ENCODE measurements around the gene MLANA. TPM values are rescaled to one million over a fixed set of nuclear protein-coding genes. Genes with fewer than 3 reads are reported as not detected.

MLANA gene
- total and polyA plus RNA-seq, 4 donors: 0.05 to 0.29 (median 0.16) TPM

DNA sequence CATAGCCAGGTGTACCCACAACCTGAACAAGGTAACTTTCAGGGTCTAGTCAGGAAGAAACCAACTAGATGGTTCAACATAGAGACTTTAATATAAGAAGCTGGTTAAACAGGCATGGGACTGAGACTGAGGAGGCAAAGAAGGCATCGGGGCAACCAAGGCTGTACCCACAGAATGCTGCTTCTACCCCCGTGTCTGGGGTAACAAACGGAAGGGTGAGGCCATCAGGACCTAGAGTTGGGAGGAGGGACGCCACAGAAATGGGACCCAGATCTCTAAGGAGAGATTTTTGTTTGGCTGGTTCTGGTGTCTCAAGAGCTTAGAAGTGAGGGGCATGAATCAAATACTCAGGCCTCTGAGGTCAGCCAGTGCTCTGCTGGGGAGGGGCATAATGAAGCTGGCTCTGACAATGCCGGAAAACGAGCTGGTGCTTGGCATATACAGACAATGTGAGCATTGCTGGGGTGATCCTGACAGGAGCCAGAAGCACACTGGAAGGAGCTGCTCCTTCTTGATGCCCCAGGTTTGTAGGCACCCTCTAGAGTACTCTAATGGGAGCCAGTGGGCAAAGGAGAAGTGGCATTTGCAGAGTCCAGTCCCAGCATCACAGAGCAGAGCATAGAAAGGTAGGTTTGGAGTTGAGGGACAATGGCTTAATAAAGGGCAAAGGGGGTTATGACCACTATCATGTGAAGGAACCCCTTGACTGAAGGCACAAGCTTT, 3.7 kb downstream of the MLANA start:
- H3K36me3 ChIP-seq (ENCODE audit: control insufficient read depth in 4 of 4, insufficient read depth in 3 of 4, low read depth in 1 of 4, low read length in 3 of 4): peaks cover 0 to 4% (median 0%) of the 10 kb centered on the region in 4 donors
- no peak for TF ChIP-seq NR2F2 (IDR thresholded peaks at IDR 0.05)
- no peak for TF ChIP-seq RXRA (IDR thresholded peaks at IDR 0.05)
- no peak for TF ChIP-seq SP1 (IDR thresholded peaks at IDR 0.05)
- no peak for TF ChIP-seq HNF4G (IDR thresholded peaks at IDR 0.05)
- no peak for TF ChIP-seq FOXA1 (IDR thresholded peaks at IDR 0.05)
- TF ChIP-seq EGR1 (IDR thresholded peaks at IDR 0.05; ENCODE audit: low read depth in 2 of 2): no peak
- TF ChIP-seq YY1 (IDR thresholded peaks at IDR 0.05): no peak
- no peak overlapping the region for H3K27ac ChIP-seq (ENCODE audit: low read depth in 1 of 2, low read length in 2 of 2)
- H3K27me3 ChIP-seq (ENCODE audit: control insufficient read depth in 4 of 4, insufficient read depth in 4 of 4, low read length in 3 of 4): no peaks in the 10 kb centered on the region
- H3K4me3 ChIP-seq (ENCODE audit: low read depth in 1 of 3, low read length in 3 of 3): peak overlapping the region in 1 of 3 donors; percentile 9
- H3K4me1 ChIP-seq (ENCODE audit: control insufficient read depth in 4 of 4, insufficient read depth in 4 of 4, low read length in 3 of 4): peaks cover 3 to 17% (median 8%) of the 10 kb centered on the region in 4 donors
- 89% methylated on average over 6 of the region's 6 CpGs for WGBS
- DNase-seq (ENCODE audit: low spot score): no peak
- no peaks in the 10 kb centered on the region for H3K9me3 ChIP-seq (ENCODE audit: control insufficient read depth in 4 of 4, low read length in 3 of 4)
- no peak overlapping the region for H3K9ac ChIP-seq (ENCODE audit: low read depth in 1 of 2, low read length in 2 of 2)

DNA sequence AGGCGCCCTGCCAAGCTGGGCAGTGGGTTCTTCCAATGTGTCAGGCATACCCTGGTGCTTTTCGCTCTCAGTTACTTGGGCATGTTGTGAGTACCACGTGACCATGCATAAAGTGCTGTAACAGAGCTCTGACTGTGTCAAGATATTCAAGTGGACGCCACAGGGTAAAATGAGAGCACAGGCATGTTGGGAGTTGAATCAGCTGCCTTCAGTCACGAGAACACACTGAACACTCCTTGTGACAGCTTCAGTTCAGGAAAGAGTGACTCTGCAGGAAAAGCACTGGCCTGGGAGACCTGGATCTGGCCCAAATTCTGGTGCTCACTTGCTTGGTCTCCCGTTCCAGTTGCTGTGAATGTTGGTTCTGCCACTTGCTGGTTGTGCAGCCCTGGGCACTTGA, 5.1 kb downstream of the MLANA start:
- Histone ChIP-seq H3K27me3 (ENCODE audit: control insufficient read depth in 4 of 4, insufficient read depth in 4 of 4, low read length in 3 of 4) (no peaks in the 10 kb centered on the region), H3K4me3 (ENCODE audit: low read depth in 1 of 3, low read length in 3 of 3) (no peak overlapping the region), H3K27ac (ENCODE audit: low read depth in 1 of 2, low read length in 2 of 2) (no peak overlapping the region), H3K9me3 (ENCODE audit: control insufficient read depth in 4 of 4, low read length in 3 of 4) (no peaks in the 10 kb centered on the region), H3K4me1 (ENCODE audit: control insufficient read depth in 4 of 4, insufficient read depth in 4 of 4, low read length in 3 of 4) (peaks cover 3 to 17% (median 8%) of the 10 kb centered on the region in 4 donors), H3K36me3 (ENCODE audit: control insufficient read depth in 4 of 4, insufficient read depth in 3 of 4, low read depth in 1 of 4, low read length in 3 of 4) (peaks cover 0 to 4% (median 0%) of the 10 kb centered on the region in 4 donors), H3K9ac (ENCODE audit: low read depth in 1 of 2, low read length in 2 of 2) (no peak overlapping the region)
- no peak for DNase-seq (ENCODE audit: low spot score)
- TF ChIP-seq GABPA (IDR thresholded peaks at IDR 0.05 in 1 of 2, conservative IDR thresholded peaks at IDR 0.05 in 1 of 2): no peak
- TF ChIP-seq SP1 (IDR thresholded peaks at IDR 0.05): no peak
- TF ChIP-seq JUND (IDR thresholded peaks at IDR 0.05): no peak
- TF ChIP-seq, protein P1, sequence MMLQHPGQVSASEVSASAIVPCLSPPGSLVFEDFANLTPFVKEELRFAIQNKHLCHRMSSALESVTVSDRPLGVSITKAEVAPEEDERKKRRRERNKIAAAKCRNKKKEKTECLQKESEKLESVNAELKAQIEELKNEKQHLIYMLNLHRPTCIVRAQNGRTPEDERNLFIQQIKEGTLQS (IDR thresholded peaks at IDR 0.05): no peak
- TF ChIP-seq NR2F2 (IDR thresholded peaks at IDR 0.05): no peak
- no peak for TF ChIP-seq FOXA1 (IDR thresholded peaks at IDR 0.05)
- TF ChIP-seq YY1 (IDR thresholded peaks at IDR 0.05): no peak
- TF ChIP-seq TAF1 (conservative IDR thresholded peaks at IDR 0.05): no peak
- TF ChIP-seq, protein P2, sequence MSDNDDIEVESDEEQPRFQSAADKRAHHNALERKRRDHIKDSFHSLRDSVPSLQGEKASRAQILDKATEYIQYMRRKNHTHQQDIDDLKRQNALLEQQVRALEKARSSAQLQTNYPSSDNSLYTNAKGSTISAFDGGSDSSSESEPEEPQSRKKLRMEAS (IDR thresholded peaks at IDR 0.05): no peak
- no peak for TF ChIP-seq FOXA2 (IDR thresholded peaks at IDR 0.05)
- 84% methylated on average over 6 of the region's 6 CpGs for WGBS

DNA sequence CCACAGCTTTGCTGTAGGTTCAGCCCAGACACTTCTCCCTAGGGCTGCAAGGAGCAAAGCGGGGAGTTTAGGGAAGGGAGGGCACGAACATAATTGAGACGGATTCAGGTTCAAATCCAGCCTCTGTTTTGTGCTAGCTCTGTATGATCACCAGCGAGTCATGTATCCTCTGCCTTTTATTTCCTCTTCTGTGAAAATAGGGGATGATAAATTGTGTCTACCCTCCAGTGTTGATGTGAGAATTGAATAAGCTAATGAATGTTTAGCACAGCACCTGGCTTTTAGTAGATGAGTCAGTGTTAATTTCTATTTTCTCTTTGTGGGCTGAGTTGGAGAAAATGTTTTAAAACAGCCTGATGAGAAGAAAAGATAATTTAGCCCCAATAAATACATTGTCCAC, 6.2 kb downstream of the MLANA start:
- H3K4me1 ChIP-seq (ENCODE audit: control insufficient read depth in 4 of 4, insufficient read depth in 4 of 4, low read length in 3 of 4): peaks cover 3 to 17% (median 8%) of the 10 kb centered on the region in 4 donors
- 97% methylated on average over 4 of the region's 4 CpGs for WGBS
- H3K27ac ChIP-seq (ENCODE audit: low read depth in 1 of 2, low read length in 2 of 2): no peak overlapping the region
- no peak for DNase-seq (ENCODE audit: low spot score)
- H3K9ac ChIP-seq (ENCODE audit: low read depth in 1 of 2, low read length in 2 of 2): no peak overlapping the region
- no peaks in the 10 kb centered on the region for H3K9me3 ChIP-seq (ENCODE audit: control insufficient read depth in 4 of 4, low read length in 3 of 4)
- no peak overlapping the region for H3K4me3 ChIP-seq (ENCODE audit: low read depth in 1 of 3, low read length in 3 of 3)
- peaks cover 0 to 4% (median 0%) of the 10 kb centered on the region in 4 donors for H3K36me3 ChIP-seq (ENCODE audit: control insufficient read depth in 4 of 4, insufficient read depth in 3 of 4, low read depth in 1 of 4, low read length in 3 of 4)
- H3K27me3 ChIP-seq (ENCODE audit: control insufficient read depth in 4 of 4, insufficient read depth in 4 of 4, low read length in 3 of 4): no peaks in the 10 kb centered on the region
- TF ChIP-seq NR2F2 (IDR thresholded peaks at IDR 0.05): no peak
- TF ChIP-seq FOXA1 (IDR thresholded peaks at IDR 0.05): no peak

DNA sequence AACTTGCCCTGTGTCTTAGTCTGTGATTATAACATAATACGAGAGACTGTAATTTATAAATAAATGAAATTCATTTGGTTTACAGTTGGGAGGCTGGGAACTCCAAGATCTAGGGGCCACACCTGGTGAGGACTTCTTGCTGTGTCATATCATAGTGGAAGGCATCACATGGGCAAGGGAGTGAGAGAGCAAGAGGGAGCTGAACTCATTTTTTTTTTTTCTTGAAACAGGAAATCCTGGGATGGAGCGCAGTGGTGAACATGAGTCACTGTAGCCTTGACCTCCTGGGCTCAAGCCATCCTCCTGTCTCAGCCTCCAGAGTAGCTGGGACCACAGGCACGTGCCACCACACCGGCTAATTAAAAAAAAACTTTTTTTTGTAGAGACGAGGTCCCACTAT, 7.2 kb downstream of the MLANA start:
- Histone ChIP-seq H3K9me3 (ENCODE audit: control insufficient read depth in 4 of 4, low read length in 3 of 4) (no peaks in the 10 kb centered on the region), H3K4me3 (ENCODE audit: low read depth in 1 of 3, low read length in 3 of 3) (no peak overlapping the region), H3K9ac (ENCODE audit: low read depth in 1 of 2, low read length in 2 of 2) (no peak overlapping the region), H3K27me3 (ENCODE audit: control insufficient read depth in 4 of 4, insufficient read depth in 4 of 4, low read length in 3 of 4) (no peaks in the 10 kb centered on the region), H3K36me3 (ENCODE audit: control insufficient read depth in 4 of 4, insufficient read depth in 3 of 4, low read depth in 1 of 4, low read length in 3 of 4) (peaks cover 0 to 4% (median 0%) of the 10 kb centered on the region in 4 donors), H3K27ac (ENCODE audit: low read depth in 1 of 2, low read length in 2 of 2) (no peak overlapping the region), H3K4me1 (ENCODE audit: control insufficient read depth in 4 of 4, insufficient read depth in 4 of 4, low read length in 3 of 4) (peaks cover 3 to 17% (median 8%) of the 10 kb centered on the region in 4 donors)
- no peak for DNase-seq (ENCODE audit: low spot score)
- WGBS: 93% methylated on average over 5 of the region's 5 CpGs
- TF ChIP-seq, protein P1 (IDR thresholded peaks at IDR 0.05): no peak
- no peak for TF ChIP-seq HNF4A (conservative IDR thresholded peaks at IDR 0.05)
- no peak for TF ChIP-seq RAD21 (IDR thresholded peaks at IDR 0.05)
- no peak for TF ChIP-seq NR2F2 (IDR thresholded peaks at IDR 0.05)
- no peak for TF ChIP-seq RXRA (IDR thresholded peaks at IDR 0.05)
- TF ChIP-seq FOXA1 (IDR thresholded peaks at IDR 0.05): no peak
- no peak for TF ChIP-seq JUND (IDR thresholded peaks at IDR 0.05)
- TF ChIP-seq, protein P3, sequence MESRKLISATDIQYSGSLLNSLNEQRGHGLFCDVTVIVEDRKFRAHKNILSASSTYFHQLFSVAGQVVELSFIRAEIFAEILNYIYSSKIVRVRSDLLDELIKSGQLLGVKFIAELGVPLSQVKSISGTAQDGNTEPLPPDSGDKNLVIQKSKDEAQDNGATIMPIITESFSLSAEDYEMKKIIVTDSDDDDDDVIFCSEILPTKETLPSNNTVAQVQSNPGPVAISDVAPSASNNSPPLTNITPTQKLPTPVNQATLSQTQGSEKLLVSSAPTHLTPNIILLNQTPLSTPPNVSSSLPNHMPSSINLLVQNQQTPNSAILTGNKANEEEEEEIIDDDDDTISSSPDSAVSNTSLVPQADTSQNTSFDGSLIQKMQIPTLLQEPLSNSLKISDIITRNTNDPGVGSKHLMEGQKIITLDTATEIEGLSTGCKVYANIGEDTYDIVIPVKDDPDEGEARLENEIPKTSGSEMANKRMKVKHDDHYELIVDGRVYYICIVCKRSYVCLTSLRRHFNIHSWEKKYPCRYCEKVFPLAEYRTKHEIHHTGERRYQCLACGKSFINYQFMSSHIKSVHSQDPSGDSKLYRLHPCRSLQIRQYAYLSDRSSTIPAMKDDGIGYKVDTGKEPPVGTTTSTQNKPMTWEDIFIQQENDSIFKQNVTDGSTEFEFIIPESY (IDR thresholded peaks at IDR 0.05): no peak
- TF ChIP-seq, protein P4, sequence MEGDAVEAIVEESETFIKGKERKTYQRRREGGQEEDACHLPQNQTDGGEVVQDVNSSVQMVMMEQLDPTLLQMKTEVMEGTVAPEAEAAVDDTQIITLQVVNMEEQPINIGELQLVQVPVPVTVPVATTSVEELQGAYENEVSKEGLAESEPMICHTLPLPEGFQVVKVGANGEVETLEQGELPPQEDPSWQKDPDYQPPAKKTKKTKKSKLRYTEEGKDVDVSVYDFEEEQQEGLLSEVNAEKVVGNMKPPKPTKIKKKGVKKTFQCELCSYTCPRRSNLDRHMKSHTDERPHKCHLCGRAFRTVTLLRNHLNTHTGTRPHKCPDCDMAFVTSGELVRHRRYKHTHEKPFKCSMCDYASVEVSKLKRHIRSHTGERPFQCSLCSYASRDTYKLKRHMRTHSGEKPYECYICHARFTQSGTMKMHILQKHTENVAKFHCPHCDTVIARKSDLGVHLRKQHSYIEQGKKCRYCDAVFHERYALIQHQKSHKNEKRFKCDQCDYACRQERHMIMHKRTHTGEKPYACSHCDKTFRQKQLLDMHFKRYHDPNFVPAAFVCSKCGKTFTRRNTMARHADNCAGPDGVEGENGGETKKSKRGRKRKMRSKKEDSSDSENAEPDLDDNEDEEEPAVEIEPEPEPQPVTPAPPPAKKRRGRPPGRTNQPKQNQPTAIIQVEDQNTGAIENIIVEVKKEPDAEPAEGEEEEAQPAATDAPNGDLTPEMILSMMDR (IDR thresholded peaks at IDR 0.05; ENCODE audit: low read depth, low read length, missing input control): no peak
- TF ChIP-seq, protein P2 (IDR thresholded peaks at IDR 0.05): no peak
- TF ChIP-seq FOXA2 (IDR thresholded peaks at IDR 0.05): no peak
- TF ChIP-seq YY1 (IDR thresholded peaks at IDR 0.05): no peak
- no peak for TF ChIP-seq SP1 (IDR thresholded peaks at IDR 0.05)
- no peak for TF ChIP-seq HNF4G (IDR thresholded peaks at IDR 0.05)

Data from liver (tissue), 9 donors.